ENCODE data around the gene ZC3HAV1.
A peak's percentile ranks its signal among the peaks of the same experiment; 100 is the strongest.

Gene ZC3HAV1

DNA sequence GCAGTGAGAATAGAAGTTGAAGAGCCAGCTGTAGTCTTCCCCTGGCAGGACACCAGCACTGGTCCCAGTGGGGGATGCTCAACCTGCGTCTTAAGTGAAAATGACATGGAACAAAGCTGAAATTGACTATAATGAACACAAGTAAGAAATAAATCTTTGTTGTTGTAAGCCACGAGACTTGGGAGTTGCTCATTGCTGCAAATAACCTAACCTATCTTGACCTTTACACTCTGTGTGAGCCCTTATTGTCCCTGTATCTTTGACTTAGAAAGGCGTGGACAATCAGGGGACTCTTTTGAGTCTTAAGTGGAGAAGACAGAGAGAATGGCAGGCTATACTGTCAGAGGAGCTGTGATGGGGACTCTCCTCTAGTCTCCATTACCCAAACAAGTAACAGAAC, 90.6 kb downstream of the ZC3HAV1 start:
- DNase-seq (ENCODE audit: low read depth) = no peak

GRCh38 chr7:139016931-139017511, 92.5 kb downstream of the ZC3HAV1 start:
- peak; percentile 54 for DNase-seq (ENCODE audit: low read depth)

DNA sequence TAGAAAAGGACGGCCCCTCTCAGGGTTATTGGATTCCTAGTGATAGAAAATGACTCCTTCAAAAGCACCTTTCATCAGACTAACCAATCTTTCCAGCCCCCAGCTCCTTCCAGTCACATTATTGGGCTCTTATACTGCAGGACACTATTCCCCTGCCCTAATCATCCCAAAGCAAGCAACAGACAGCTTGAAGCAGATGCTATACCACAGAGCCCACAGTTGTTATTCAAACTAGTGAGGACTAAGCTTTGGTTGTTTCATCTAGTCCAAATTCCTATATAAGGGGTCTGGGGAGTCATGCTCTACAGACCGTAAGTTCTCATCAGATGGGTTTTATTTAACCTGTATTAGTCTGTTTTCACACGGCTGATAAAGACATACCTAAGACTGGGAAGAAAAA, 98.1 kb downstream of the ZC3HAV1 start:
- no peak for DNase-seq (ENCODE audit: low read depth)

- no peak for DNase-seq (ENCODE audit: low read depth)
Observed at GRCh38 chr7:139004321-139005090, 105.0 kb downstream of the ZC3HAV1 start.

DNA sequence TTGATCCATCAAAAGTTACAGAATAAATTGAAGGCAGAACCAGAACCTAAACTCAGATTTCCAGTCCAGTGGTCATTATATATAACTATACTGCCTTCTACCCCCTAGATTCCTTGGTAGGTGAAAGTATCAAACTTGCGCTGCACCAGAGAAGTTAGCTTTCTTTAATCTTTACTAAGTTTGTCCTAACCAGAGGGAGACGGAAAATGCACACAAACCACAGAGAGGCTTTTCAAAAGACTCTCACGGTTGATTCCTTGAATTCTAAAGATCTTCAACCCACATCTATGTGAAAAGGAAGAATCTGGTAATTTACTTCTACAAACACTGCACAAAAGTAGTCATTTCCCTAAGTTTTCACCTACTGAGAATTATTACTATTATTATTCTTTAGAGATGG, 110.1 kb downstream of the ZC3HAV1 start:
- DNase-seq (ENCODE audit: low read depth) = no peak

Measured in stromal cell of bone marrow (primary cell).